NCI-H1092 treated with DMSO at 0.1 percent for 48 hours (cell line): ENCODE results near the gene PROSER2.

Experiments used
- DNase-seq: peaks from one replicate; lab custom pipeline; 2025; lab: John Stamatoyannopoulos, UW

Gene PROSER2

GRCh38 chr10:11869743-11870460, 46.7 kb downstream of the PROSER2 start:
- DNase-seq, result no peak

GRCh38 chr10:11870461-11870780, 47.3 kb downstream of the PROSER2 start:
- no peak for DNase-seq

GRCh38 chr10:11870900-11871400, 47.8 kb downstream of the PROSER2 start:
- no peak for DNase-seq

GRCh38 chr10:11871466-11871865, 48.3 kb downstream of the PROSER2 start:
- no peak for DNase-seq

- DNase-seq, result no peak
Measured at GRCh38 chr10:11874568-11875493, 51.7 kb downstream of the PROSER2 start.

DNA sequence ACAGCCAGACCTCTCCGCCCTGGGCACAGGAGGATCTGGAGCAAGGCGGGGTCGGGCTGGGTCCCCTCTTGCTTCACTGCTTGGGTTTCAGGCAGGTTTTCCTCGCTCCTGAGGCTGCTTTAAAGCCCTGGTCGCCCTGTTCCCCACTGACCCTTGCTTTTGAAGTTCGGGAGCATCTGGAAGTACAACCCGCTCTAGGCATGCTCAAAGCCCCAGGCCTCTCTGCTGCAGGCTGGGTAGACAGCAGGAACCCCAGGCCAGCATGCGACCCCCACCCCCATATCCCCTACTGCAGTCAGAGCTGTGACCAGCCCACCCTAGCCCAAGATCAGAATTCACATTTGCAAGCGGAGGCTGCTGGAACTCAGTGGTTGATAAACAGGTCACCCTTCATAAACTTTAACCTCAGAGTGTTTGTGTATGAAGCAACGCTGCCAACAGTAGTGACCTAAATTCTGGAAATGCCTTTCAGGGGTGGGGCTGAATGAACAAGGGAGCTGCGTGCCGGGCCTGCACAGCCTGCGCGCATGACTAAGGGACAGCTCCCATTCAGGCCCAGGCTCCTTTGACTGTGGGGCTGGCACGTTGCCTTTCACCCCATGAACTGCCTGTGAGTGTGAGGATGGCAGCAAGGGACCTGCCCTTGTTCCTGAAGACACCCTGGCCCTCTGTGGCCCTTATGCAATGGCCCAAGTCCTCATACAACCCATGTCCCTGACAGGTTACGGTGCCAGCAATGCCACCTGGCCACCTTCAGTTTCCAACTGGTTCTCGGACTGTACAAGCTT, 52.5 kb downstream of the PROSER2 start:
- DNase-seq, result no peak

DNA sequence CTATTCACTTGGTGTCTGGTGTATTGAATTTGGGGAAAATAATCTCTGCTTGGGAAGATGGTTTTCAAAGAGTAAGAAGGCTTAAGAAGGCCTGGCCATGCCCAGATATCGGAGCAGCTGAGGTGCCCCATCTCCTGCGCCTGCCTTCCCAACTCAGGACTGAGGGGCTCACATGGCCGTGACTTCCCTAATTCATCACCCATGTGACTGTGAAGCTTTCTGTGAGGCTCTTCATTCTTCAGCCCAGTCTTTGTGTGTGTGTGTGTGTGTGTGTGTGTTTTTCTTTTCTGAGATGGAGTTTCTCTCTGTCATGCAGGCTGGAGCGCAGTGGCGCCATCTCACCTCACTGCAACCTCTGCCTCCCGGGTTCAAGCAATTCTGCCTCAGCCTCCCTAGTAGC, 53.2 kb downstream of the PROSER2 start:
- DNase-seq, result no peak

- no peak for DNase-seq
Measured at GRCh38 chr10:11876805-11877590, 53.8 kb downstream of the PROSER2 start.

DNA sequence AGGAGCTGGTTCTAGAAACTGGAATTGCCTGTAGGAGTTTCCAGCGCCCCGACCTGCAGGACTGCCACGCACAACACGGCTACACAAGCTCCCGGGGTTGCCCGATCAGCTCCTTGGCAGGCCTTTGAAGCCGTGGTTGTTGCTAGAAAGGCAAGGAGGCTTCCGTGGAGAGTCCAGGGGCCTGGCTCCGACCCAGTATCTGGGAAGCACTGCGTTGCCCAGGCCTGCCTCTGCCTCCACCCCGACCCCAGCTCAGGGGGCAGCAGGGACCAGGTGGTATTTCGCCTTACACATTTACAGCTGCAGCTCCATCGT, 54.4 kb downstream of the PROSER2 start:
- DNase-seq, result no peak

DNA sequence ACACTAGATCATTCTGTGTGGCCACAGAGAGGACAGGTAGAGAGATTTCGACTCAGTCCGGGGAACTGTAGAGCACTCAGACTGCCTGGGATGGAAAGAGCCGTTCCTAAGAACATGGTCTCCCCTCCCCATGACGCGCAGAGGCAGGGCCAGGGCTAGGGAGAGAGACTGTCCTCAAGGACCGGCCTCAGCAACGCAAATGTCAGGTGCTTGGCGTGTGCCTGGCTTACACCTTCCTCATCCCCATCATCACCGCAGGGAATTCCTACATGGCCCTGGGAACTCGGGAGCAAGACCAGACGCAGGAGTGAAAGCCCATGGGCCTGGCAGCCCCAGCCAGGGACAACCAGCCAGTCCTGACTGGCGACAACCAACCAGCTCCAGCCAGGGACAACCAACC, 55.6 kb downstream of the PROSER2 start:
- no peak for DNase-seq

GRCh38 chr10:11879387-11880094, 56.4 kb downstream of the PROSER2 start:
- DNase-seq, result no peak

DNA sequence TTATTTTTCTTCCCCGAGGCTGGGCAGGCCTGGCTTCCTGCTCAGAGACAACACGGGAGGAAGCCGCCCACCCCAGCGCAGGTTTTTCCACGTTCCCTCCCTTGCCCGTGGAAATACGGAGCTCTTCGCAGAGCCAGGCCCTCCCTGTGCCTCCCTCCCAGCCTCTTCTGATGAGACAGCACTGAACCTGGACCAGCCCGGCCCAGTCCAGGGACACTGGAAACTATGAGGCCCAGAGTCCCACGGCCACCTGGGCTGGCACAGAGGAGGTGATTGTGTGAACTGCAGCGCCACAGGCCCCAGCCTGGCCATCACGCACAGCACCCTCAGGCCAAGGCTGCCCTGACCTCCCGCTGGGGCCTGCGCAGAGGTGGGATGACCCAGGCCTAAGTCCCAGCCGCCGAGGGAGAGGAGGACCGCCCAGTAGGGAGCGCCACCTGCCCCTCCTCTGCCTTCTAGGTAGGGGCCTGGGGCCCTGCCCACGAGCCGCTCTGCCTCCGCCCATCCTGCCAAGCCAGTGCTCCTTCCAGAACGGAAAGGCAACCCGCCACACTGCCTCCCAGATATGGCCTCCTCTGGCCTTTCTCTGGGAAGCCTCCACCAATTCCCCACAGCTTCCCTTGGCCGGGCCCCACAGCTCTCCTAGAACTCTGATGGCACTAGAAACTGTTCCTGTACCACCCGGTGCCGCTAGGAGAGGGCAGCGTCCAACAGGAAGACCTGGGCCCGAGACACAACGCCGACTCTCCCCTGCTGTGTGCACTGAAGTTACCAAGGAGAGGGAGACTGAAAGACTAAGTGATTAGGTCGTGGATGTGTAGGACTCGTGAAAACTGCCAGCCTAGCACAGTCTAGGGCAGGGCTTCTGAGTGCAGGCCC, 57.2 kb downstream of the PROSER2 start:
- DNase-seq, result no peak

DNA sequence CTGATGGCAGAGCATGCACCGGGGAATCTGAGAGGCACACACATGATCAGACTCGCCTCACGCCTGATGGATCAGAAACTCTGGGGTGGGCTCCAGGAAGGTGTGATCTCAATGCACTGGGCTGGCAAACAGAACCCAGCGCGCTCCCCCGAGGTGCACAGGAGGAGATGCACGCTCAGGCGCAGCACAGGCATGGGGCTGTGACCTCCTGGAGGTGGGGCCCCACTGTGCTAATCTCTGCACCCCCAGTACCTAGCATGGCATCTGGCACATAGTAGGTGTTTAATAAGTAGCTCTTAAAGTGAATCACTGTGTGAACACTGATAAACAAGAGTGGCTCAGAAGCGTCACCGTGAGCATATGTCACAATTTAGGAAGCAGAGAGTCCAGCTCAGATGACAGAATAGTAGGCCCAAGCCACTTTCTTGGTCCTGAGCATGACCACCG, 57.9 kb downstream of the PROSER2 start:
- DNase-seq, result no peak

DNA sequence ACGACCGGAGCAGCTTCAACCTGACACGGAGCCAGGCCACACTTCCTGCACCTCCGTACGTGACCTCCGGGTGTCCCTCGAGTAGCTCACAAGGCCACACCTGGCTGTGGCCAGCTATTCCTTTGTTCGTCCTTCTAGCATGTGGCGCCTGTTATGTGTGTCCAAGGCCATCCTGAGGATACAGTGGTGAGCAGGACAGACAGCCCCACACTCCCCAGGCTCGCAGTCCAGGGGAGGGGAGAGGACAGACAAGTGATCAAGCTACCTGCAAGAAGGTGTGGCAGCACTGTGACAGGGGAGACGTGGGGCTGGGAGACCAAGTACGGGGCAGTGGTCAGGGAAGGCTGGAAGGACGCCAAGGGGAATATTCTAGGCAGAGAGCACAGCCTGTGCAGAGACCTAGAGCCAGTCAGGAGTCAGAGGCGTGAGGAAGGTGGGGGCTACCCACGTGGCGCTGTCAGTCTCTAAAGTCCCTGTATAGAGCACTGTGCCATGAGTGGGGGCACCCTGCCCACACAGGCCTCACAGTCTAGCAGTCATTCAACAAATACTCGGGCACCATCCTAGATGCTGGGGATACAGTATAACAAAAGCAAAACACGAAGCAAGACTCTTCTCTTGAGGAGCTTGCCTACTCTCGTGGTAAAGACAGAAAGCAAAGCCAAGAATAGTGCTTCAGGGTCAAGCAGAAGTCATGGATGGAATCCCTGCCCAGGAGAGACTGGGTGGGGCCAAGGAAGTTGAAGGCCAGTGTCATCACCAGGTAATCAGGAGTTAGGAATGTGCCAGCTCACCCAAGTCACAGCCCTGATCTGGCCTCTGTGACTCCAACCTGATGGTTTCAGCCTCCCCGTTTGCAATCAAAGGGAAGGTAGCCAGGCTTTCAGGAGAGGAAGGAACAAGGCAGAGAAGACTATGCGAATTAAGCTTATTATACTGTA, 58.6 kb downstream of the PROSER2 start:
- no peak for DNase-seq

GRCh38 chr10:11882646-11883375, 59.7 kb downstream of the PROSER2 start:
- no peak for DNase-seq

DNA sequence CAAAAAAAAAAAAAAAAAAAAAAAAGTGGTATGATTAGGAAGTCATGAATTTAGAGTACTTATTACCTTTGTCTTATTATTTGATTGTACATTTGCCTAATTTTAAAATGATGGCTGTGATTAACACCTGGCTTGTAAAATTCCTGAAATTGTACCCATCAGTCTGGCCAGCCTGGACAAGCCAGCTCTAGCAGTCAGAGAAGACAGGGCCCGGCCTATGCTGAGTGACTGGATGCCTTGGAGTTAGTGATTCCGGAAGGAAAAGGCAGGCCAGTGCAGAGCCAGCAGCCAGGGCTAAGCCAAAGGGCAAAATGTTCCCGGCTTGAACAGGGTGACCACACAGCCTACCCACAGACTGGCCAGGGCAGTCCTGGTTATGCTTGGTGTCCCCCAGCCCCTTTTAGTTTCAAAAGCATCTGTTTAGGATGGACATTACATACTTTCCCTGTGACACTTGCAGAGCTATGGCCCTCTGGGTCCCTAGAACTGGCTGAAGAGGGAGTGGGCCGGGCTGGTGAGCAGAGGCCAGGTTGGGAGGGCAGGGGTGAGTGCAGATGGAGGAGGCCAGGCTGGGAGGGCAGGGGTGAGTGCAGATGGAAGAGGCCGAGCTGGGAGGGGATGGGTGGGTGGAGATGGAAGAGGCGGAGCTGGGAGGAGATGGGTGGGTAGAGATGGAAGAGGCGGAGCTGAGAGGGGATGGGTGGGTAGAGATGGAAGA, 61.7 kb downstream of the PROSER2 start:
- DNase-seq, result no peak

GRCh38 chr10:11885437-11886137, 62.4 kb downstream of the PROSER2 start:
- no peak for DNase-seq
